ENCODE results near the gene ABCD3.
"Not testable (repeated sequence)": the region's sequence is repeated elsewhere in the genome, so short reads cannot be mapped to it uniquely, and the experiment has no call there.

ABCD3 gene

DNA sequence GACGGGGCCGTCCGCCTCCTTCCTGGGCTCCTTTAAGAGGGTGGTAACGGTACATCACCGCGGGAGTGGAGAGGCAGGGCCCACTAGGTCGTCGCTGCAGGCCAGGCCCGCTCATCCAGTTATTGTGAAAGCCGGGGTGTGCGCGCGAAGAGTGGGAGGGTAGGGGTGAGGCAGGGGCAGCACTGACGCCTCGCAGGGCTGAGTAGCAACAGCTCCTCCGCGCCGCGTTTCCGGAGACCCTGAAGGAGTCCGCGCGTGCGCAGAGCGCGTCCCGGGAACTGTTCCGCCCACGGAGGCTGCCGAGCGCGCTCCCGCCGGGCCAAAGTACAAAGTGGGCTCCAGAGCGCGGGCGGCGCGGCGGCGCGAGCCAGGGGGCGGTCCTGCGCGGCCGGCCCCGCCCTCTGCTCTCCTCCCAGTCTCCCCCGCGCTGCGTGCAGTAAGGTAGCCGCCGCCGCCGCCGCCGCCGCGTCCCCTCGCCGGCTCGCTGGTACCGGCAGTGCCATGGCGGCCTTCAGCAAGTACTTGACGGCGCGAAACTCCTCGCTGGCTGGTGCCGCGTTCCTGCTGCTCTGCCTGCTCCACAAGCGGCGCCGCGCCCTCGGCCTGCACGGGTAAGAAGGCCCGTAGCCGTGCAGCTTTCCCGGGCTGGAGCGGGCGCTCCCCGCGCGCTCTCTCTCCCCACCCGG is at the start of gene ABCD3:
Gene ABCD3, plus strand, starts transcription at position 412 of the 686 bp plus-strand sequence. Its CDS starts 90 bp downstream, at position 502.
- FAIRE-seq: no peak

DNA sequence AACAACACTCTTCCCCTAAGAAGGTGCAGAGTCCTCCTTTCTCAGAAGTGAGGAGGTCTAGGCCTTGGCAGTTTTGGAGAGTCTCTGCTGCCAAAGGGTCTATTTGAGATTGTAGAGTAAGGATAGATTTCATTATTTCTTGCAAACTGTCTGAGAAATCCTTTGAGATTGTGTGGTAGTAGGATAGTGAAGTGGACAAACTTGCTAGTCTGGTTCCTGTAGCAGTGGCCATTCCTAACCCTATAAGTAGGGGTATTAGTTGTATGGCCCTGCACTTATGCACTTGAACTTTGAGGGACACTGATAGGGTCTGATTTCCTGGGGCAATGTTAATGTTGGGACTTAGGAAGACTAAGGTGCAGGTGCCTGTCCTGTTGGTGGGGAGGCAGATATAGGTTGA is 45.4 kb upstream of the ABCD3 start:
- FAIRE-seq: not testable (repeated sequence)

DNA sequence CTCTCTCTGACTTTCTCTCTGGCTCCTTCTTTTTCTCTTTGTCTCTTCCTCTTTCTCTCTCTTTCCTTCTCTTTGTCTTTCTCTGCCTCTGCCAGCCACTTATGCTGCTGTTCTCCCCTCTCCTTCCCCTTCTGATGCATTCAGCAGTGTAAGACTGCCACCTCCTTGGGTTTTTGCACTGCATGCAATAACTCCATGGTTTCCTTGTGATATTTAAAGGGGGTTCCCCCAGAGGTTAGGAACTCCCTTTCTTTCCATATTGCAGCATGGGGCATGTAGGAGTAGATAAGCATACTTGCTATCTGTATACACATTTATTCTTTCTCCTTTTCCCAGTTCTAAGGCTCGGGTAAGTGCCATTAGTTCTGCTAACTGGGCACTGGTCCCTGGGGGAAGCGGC is 44.9 kb upstream of the ABCD3 start:
- not testable (repeated sequence) for FAIRE-seq

DNA sequence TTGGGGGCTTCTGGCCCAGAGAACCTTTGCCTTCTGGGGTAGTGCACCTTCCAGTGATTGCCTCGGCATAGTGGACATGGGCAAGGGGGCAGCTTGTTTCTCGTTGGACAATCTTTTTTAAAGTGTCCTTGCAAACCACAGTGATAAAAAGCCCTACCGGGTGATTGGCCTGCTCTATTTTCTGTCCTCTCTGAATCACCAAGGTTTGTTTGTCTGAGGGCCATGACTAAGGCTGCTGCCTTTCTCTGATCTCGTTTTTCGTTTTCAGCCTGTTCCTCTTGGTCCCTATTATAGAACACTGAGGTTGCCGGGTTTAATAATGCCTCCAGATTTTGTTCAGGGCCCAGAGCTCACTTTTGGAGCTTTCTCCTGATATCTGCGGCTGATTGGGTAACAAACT is 42.5 kb upstream of the ABCD3 start:
- not testable (repeated sequence) for FAIRE-seq

DNA sequence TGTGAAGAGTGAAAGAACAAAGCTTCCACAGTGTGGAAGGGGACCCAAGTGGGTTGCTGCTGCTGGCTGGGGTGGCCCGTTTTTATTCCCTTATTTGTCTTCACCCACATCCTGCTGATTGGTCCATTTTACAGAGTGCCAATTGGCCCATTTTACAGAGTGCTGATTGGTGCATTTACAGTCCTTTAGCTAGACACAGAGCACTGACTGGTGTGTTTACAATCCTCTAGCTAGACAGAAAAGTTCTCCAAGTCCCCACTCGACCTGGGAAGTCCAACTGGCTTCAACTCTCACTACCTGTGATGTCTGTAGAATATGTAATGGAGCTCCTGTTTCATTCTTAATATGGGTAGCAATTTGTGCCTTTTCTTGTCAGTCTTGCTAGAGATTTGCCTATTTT is 39.7 kb upstream of the ABCD3 start:
- not testable (repeated sequence) for FAIRE-seq

DNA sequence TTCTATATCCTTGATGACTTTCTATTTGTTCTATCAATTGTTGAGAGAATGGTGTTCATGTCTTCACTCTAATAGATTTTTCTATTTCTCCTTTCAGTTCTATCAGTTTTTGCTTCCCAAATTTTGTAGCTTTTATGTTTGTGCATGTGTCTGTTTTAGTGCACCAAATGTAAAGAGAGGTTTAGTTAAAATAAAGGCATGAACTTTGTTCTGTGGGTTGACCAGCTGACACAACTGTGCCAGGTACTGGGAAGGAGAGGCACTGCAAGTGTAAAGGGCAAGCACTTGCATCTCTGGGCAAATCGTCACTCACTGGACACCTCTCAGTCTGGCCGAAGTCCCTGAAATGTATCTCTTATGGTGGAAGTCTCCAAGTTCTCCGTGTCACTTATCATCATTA is 38.6 kb upstream of the ABCD3 start:
- FAIRE-seq: no peak

DNA sequence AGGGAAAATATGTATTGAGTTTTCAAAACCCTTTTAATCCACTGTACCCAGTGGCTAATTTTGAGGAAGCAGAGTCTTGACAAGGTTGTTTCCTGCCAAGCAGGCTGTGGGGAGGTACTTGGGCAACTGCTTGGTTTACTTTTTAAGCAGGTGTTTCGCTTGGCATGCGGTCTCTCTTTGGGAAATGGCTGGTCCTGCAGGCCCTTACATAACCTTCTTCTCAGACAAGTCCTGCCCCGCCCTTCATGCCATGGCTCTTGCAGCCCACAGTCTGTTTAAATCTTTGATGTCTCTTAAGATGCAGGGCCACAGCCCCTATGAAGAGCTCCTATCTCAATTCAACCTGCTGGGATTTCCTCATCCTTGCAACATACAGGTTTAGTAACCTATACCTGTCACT is 36.0 kb upstream of the ABCD3 start:
- FAIRE-seq: no peak

DNA sequence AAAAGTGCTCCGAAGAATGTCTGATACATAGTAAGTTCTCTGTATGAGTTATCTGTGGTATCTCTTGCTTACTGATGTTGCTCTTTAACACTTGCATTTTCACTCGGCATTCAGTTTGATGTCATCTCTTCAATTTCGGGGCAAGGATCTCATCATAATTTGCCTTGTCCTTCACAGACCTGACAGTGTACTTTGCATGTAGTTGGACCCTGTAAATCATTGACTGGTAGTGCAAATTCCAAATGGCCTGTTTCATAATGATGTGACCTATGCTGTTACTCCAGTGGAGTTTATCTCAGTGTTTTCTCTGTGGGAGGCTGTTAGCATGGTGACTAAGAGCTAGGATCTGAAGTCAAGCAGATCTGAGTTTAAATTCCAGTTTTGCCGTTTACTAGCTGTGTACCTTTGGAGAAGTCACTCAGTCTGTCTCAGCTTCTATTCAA is 34.2 kb upstream of the ABCD3 start:
- FAIRE-seq: no peak

DNA sequence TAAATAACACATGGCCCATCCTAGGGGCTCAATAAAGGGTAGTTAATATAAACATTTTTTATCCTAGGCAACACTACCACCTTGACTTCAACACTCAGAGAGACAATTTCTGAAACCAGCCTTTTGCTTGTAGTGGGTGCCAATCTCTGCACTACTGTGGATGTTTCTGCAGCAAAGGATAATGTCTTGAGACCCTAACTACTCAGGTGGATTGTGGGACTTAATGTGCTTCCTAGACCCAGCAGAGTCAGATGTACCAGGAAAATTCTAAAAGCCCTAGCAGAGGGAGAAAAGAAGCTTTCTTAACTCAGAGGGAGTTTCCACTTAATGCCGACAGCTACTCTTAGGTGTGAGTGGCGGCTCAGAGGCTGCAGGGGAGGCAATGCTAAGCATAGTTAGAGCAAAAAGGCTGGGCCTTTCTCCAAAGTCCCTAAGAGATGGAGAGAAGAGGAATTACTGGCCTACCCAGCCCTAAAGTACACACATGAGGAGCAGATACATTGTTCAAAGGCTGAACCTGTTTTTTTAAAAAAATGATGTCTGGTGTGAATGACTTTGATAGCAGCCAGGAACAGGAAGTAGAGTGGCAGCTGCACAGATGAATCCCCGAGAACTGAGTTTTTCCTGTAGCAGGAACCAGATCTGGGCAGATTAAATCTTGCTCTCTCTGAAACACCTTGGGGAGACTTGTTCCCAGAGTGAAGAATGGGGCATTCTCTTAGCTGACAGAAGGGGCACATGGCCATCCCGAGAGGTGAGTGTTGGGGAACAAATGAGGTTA is 33.5 kb upstream of the ABCD3 start:
- no peak for FAIRE-seq

DNA sequence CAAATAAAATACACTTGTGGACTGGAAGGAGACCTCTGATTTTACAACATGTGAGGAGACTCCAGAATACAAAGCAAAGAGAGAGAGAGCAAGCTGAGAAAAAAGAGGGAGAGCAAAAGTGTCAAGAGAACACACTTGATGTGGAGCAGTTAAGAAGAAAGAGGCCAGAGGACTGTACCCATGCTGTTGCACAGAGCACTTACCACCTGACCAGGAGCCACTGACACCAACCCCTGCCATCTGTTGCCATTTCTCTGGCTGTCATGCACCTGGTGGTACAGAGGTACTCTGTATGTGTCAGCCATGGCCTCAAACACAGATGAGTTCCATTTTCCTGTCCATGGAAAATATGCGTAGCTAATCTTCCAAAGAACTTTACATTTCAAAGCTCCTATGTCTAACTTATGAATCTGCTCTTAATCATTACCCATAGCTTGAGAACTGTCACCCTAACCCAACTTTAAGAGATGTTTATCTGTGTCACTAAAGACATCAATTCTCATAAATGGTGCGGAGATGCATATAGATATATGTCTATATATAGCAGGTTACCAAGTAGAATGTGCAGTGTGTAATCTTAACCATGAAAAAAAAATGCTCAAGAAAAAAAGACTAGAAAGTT is 32.8 kb upstream of the ABCD3 start:
- no peak for FAIRE-seq

DNA sequence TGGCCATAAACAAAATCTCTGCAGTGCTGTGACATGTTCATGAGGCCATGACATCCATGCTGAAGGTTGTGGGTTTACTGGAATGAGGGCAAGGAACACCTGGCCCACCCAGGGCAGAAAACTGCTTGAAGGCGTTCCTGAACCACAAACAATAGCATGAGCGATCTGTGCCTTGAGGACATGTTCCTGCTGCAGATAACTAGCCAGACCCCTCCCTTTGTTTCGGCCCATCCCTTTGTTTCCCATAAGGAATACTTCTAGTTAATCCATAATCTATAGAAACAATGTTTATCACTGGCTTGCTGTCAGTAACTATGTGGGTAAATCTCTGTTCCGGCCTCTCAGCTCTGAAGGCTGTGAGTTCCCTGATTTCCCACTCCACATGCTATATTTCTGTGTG is 28.9 kb upstream of the ABCD3 start:
- FAIRE-seq: no peak

DNA sequence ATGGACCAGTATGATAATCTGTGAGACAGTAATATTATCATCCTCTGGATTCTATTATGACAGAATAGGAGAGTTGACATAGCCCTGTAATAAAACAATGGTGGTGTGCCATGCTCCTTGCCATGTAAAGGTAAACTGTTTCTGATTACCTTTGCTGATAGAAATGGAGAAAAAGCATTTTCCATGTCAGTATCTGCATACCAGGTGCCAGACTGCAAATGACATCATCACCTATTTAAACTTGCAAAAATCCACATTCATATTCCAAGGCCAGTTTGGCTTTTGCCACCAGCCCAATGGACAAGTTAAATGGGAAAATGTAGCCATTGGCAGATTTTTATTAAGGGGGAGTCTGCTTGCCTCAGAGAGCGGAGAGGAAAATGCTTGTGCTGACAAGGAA is 23.9 kb upstream of the ABCD3 start:
- no peak for FAIRE-seq

DNA sequence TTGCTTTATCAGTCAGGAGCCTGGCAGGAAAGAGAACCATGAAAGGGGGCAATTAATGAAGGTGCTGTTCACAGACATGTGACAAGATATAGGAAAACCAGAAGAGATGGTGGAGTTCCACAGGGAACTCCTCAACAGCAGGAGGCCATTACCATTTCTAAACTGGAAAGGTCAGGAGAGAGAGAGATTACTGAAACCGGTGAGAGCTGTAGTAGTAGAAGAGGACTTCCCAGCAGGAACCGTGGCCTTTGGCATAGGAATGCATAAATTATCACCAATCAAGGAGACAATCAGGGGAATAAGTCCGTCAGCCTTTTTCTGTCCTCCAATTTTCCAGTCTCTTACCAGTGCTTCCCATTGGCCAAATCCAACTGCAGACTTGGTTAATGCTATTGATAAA is 23.0 kb upstream of the ABCD3 start:
- FAIRE-seq: no peak

DNA sequence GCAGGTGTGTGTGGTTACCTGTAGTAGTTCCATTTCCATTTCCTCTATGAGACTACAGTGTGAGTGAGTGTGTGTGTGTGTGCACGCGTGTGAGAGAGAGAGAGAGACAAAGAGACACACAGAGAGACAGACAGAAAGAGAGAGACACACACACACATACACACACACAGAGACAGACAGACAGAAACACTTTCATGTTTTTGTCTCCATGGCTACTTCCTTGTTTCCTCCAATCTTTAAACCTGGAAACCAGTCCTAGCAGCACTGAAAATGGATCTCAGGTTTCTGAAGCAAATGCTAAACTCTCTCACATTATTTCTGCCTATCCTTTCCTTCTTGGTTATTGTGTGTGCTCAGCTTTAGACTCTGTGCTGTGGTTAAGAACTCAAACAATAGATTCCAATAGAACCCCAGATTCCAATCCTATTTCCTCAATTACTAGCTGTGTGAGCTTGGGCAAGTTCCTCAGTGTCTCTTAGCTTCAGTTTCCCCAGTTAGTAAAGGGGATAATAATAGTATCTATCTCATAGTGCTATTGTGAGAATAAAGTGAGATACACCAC is 22.4 kb upstream of the ABCD3 start:
- FAIRE-seq: no peak

DNA sequence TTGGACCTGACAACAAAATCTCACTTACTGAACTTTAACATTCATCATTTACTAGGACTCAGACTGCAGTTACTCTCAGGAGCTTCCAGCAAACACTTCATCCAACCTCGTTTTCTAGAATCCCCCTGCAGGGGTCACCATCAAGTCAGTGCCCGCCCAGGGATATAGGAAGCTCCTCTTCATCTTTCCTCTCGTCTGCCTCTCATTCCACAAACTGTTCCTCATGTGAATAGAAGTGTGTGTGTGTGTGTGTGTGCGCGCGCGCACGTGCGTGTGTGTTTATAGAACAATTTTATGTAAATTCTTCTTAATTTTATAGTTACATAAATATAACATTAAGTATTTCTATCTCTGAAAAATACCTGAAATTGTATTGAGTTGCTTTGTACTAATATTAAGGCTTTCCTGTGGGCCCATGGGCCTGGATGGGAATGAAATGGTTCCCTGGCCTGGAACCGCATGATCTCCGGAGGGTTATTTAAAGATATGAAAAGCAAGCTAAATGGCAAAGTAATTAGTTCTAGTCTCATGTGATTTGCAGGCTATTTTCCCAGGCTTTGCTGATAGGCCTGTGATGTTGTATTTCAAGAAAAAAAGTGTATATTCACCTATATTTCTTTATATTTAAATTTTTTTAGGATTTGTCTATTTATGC is 21.7 kb upstream of the ABCD3 start:
- FAIRE-seq: no peak

DNA sequence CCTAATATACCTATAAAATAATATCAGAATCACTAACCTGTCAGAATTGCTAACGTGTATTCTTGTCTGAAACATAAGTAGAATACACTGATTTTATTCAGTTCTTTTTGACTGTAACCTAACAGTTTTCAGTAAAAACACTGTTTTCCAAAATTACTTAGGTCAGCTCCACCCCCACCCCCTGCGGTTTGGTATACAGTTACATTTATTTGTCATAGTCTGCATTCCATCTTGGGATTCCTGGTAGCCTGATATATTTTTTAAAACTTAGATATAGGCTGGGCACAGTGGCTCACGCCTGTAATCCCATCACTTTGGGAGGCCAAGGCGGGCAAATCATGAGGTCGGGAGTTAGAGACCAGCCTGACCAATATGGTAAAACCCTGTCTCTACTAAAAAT is 19.8 kb upstream of the ABCD3 start:
- no peak for FAIRE-seq

DNA sequence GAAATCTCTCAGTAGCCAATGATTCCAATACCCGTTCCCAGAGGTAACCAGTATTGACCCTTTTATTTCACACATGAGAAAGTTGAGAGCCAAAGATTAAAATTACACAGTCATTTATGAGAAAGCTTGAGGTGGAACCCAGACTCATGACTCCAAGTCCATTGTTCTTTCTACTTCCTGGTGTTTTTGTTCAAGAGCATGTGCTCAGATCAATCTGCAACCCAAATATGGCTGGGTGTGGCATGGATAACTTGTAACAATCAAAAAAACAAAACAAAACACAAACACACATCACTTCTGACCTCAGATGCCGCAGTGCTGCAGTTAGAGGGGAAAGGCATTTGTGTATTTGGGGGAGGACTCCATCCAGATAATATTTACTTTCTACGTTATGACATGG is 18.7 kb upstream of the ABCD3 start:
- FAIRE-seq: no peak

DNA sequence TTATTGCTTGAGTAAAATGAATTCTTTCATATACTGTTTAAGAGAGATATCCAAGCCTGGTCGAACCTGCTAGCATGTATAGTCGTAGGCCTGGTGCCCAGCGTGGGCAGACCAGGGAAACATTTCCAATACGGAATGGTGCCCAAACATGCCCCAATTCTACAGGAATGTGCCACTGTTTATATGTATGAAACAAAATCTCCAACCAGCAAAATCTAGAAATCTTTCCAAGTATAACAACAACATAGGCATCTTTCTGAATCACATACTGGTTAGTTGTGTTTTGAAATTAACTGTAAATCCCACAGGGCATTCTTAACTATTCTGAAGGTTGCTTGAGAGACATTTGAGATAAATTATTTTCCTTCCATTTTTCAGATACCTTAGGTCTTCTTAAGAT is 17.0 kb upstream of the ABCD3 start:
- no peak for FAIRE-seq

DNA sequence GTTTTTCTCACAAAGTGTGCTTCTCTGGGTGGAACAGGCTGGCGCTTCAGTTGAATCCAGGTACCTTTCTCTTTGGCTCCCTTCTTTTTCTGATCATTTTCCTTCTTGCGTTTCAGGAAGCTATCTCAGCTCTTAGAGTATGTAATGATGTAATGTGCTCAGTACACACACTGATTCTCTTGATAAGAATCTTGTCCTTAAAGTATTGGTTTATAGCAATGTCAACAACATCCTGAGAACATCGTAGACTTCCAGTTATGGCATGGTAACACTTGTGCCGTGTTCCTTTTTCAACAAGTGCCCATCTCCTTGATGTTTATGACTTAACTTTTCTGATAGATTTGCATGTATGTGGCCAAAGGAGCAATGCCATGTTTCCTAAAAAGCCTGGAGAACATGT is 11.7 kb upstream of the ABCD3 start:
- no peak for FAIRE-seq

DNA sequence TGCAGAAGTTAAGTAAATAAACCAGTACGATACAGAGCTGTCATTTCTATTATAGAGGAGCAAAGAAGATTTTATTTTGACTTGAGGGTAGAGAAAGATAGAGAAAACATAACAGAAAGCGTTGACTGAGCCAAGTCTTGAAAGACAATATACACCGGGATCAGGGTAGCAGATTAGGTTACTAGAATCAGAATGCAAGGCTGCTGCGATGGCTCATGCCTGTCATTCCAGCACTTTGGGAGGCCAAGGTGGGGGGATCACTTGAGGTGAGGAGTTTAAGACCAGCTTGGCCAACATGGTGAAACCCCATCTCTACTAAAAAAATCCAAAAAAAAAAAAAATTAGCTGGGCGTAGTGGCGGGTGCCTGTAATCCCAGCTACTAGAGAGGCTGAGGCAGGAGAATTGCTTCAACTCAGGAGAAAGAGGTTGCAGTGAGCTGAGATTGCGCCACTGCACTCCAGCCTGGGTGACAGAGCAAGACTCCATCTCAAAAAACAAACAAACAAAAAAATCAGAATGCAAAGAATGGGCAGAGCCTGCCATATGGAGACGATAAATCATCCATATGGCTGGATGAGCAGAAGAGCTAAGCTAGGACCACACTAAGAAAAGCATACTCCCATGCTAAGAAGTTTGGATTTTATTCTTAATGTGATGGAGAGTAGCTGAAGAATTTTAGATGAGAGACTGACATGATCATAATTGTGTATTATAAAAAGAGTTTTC is 9.9 kb upstream of the ABCD3 start:
- no peak for FAIRE-seq

DNA sequence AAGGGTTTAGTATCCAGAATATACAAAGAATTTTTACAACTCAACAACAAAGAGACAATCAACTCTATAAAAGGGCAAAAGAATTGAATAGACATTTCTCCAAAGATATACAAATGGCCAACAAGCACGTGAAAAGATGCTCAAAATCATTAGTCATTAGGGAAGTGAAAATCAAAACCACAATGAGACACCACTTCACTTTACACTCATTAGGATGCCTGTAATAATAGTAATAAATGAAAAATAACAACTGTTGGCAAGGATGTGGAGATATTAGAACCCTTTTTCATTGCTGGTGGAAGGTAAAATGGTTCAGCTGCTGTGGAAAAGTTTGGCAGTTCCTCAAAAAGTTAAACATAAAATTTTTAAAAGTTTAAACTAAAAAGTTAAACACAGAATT is 7.0 kb upstream of the ABCD3 start:
- FAIRE-seq: no peak

DNA sequence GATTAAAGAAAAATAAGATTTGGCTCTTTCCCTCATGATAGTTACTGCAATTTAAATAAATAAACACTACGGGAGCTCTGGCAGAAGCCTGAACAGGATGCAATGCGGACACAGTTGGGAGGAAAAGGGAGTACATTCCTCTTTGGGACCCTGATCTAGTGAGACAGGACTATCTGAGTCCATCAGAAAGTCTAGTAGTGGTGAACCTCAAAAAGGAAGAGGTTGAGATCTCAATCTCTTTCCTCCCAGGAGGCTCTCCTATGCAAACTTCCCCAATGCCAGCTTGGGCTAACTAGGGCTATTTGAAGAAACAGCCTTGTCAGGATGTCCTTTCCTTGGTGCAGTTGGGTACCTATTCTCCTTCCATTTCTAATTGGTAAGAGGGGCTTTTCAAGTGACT is 4.9 kb upstream of the ABCD3 start:
- FAIRE-seq: no peak

Measured in TTC549 (cell line).